ENCODE data around the gene TAF1B. TPM values are rescaled to one million over a fixed set of nuclear protein-coding genes. Genes with fewer than 3 reads are reported as not detected.
A peak's percentile ranks its signal among the peaks of the same experiment; 100 is the strongest.
"Not testable (repeated sequence)": the region's sequence is repeated elsewhere in the genome, so short reads cannot be mapped to it uniquely, and the experiment has no call there.

Gene TAF1B
- total RNA-seq, 6 experiments from 2014 or later: 17.3 to 24.0 (median 22.3) TPM

DNA sequence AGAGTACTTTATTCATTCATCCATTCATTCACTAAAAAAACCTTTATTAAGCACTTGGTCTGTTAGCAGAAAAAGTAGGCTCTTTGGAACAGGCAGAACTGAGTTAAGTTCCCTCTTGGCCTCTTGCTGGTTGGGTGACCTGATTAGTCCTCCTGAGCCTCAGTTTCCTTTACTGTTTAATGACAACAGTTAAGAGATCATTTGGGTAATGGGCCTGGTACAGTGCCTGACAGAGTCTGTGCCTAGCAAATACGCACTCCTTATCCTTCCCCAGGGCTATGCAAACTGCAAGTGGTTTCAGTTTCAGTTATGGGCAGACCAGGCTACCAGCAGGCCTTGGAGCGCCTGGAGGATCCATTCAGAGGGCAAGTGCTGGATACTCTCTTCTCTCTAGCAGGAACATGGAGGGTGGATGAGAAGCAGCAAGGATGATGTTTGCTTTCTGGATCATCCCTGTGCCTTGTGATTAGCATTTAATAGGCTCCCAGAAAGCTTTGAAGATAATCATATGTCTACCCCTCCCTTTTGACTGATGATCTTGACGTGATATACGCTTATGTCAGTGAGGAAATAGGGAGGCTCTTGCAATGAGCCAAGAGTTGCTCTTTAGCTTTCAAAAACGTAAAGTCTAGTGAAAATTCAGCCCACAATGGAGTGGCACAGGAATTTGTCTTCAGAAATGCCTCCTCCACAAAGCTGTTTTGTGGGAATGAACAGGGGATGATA is 12.4 kb upstream of the TAF1B start:
- TF ChIP-seq, protein P1, sequence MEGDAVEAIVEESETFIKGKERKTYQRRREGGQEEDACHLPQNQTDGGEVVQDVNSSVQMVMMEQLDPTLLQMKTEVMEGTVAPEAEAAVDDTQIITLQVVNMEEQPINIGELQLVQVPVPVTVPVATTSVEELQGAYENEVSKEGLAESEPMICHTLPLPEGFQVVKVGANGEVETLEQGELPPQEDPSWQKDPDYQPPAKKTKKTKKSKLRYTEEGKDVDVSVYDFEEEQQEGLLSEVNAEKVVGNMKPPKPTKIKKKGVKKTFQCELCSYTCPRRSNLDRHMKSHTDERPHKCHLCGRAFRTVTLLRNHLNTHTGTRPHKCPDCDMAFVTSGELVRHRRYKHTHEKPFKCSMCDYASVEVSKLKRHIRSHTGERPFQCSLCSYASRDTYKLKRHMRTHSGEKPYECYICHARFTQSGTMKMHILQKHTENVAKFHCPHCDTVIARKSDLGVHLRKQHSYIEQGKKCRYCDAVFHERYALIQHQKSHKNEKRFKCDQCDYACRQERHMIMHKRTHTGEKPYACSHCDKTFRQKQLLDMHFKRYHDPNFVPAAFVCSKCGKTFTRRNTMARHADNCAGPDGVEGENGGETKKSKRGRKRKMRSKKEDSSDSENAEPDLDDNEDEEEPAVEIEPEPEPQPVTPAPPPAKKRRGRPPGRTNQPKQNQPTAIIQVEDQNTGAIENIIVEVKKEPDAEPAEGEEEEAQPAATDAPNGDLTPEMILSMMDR (IDR thresholded peaks at IDR 0.05): no peak
- no peak for DNase-seq
- no peaks in the 10 kb centered on the region for H3K9me3 Mint-ChIP-seq
- no peaks in the 10 kb centered on the region; the same call in 1 of the 2 replicates for H3K27me3 Mint-ChIP-seq (ENCODE audit: insufficient read depth)
- no peaks in the 10 kb centered on the region for H3K36me3 Mint-ChIP-seq (ENCODE audit: low read depth)
- H3K4me3 Mint-ChIP-seq: no peak overlapping the region
- H3K27ac Mint-ChIP-seq: no peak overlapping the region
- H3K4me1 Mint-ChIP-seq (ENCODE audit: low read depth): peaks cover 28% of the 10 kb centered on the region

GRCh38 chr2:9831670-9832069 is 11.6 kb upstream of the TAF1B start:
- TF ChIP-seq, protein P1 (IDR thresholded peaks at IDR 0.05): no peak
- Mint-ChIP-seq H3K27ac (no peak overlapping the region), H3K4me3 (no peak overlapping the region), H3K9me3 (no peaks in the 10 kb centered on the region), H3K36me3 (ENCODE audit: low read depth) (no peaks in the 10 kb centered on the region), H3K4me1 (ENCODE audit: low read depth) (peaks cover 33% of the 10 kb centered on the region), H3K27me3 (ENCODE audit: insufficient read depth) (no peaks in the 10 kb centered on the region; the same call in 1 of the 2 replicates)
- no peak for DNase-seq

DNA sequence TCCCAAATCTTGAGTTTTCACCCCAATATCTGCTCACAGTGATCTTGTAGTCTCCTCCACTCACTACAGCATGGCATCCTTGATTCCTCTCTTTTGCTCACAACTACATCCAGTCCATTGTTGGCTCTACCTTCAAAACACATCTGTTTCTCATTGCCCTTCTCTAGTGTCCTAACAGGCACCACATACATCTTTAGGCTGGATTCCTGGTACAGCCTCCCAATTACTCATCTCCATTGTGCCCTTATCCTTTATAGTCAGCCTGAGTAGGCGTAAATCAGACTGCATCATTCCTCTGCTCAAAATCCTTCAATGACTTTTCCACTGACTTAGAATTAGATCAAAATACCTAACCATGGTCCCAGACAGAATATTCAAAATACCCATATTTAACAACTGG is 10.7 kb upstream of the TAF1B start:
- Mint-ChIP-seq H3K9me3 (no peaks in the 10 kb centered on the region), H3K27ac (peak overlapping the region; percentile 13), H3K4me1 (ENCODE audit: low read depth) (peaks cover 43% of the 10 kb centered on the region), H3K36me3 (ENCODE audit: low read depth) (no peaks in the 10 kb centered on the region), H3K27me3 (ENCODE audit: insufficient read depth) (no peaks in the 10 kb centered on the region; the same call in 1 of the 2 replicates), H3K4me3 (no peak overlapping the region)
- peak; percentile 64 for DNase-seq
- TF ChIP-seq, protein P1 (IDR thresholded peaks at IDR 0.05): no peak

DNA sequence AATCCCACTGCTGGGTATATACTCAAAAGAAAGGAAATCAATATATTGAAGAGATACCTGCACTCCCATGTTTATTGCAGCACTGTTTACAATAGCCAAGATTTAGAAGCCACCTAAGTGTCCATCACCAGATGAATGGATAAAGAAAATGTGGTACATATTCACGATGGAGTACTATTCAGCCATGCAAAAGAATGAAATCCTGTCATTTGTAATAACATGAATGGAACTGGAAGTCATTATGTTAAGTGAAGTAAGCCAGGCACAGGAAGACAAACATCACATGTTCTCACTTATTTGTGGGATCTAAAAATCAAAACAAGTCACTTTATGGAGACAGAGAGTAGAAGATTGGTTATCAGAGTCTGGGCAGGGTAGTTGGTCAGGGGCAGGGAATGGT is 8.2 kb upstream of the TAF1B start:
- H3K27me3 Mint-ChIP-seq (ENCODE audit: insufficient read depth); DNase-seq; H3K36me3 Mint-ChIP-seq (ENCODE audit: low read depth); H3K4me3 Mint-ChIP-seq; H3K9me3 Mint-ChIP-seq; H3K27ac Mint-ChIP-seq: not testable (repeated sequence)
- peaks cover 38% of the 10 kb centered on the region for H3K4me1 Mint-ChIP-seq (ENCODE audit: low read depth)

DNA sequence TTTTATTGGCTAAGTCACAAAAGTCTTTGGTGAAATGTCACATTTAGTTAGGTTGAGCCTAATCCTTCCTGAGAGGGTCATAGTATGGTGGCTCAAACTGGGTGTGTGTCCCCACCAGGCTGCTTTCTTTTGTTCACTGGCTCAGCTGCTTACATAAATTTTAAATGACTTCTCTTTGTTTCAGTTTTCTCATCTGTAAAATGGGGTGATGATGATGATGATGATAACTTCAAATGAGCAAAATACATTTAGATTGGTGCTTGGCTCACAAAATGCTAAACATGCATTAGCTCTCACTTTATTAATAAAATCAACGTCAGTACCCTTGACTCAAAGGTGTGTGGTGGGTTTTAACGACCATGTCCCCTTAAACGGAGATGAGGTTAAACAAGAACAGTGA is 7.2 kb upstream of the TAF1B start:
- TF ChIP-seq, protein P1 (IDR thresholded peaks at IDR 0.05): no peak
- H3K27ac Mint-ChIP-seq: no peak overlapping the region
- peaks cover 32% of the 10 kb centered on the region for H3K4me1 Mint-ChIP-seq (ENCODE audit: low read depth)
- no peak overlapping the region for H3K4me3 Mint-ChIP-seq
- H3K9me3 Mint-ChIP-seq: no peaks in the 10 kb centered on the region
- no peaks in the 10 kb centered on the region; the same call in 1 of the 2 replicates for H3K27me3 Mint-ChIP-seq (ENCODE audit: insufficient read depth)
- H3K36me3 Mint-ChIP-seq (ENCODE audit: low read depth): no peaks in the 10 kb centered on the region
- DNase-seq: no peak

DNA sequence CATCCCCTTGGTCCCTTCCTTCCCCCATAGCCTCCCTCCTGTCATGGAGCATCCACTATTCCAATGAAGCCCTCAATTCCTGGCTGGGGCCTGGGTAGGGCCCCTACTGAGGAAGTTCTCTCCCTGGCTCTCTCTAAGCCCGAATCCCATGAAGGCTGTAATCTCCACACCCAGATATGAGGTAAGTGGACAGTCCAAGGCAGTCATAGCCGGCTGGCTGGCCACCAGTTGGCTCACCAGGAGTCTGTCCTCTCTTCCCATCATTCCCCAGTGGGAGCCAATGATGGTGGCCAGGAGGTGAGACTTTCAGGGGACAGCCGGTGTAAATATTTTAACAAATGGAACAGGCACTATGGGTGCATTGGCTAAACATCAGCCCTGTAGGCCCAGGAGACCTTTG is 6.8 kb upstream of the TAF1B start:
- Mint-ChIP-seq H3K9me3 (no peaks in the 10 kb centered on the region), H3K27ac (peak overlapping the region; percentile 74), H3K36me3 (ENCODE audit: low read depth) (no peaks in the 10 kb centered on the region), H3K4me3 (peak overlapping the region; percentile 41), H3K4me1 (ENCODE audit: low read depth) (peaks cover 32% of the 10 kb centered on the region), H3K27me3 (ENCODE audit: insufficient read depth) (no peaks in the 10 kb centered on the region; the same call in 1 of the 2 replicates)
- no peak for DNase-seq
- TF ChIP-seq, protein P1 (IDR thresholded peaks at IDR 0.05): no peak

Data from HFFc6 (cell line).